Lung (tissue), 12 donors: ENCODE measurements around the gene MBD1. TPM values are rescaled to one million over a fixed set of nuclear protein-coding genes. Genes with fewer than 3 reads are reported as not detected.
"Not testable (repeated sequence)": the region's sequence is repeated elsewhere in the genome, so short reads cannot be mapped to it uniquely, and the experiment has no call there.

ENCODE experiments used
- ATAC-seq: fragments of 200-7000 bp; cut with Tn5 transposase; one replicate; pipeline ENCODE4 v1.9.1; 2020; ENCODE audit warnings: moderate number of reproducible peaks; ENCODE audit not compliant: insufficient read depth, low FRiP score
- DNase-seq, 3 donors: peaks; one replicate each; pipeline ENCODE4 v3.0.0-alpha.2; 2013 to 2017
- H3K27ac ChIP-seq, 2 donors: one replicate each; pipeline ENCODE4 v1.5.1; 2013; ENCODE audit warnings: mild to moderate bottlenecking in 2 of 2, moderate library complexity in 2 of 2, control low read depth in 1 of 2, inconsistent platforms in 1 of 2, low read depth in 1 of 2, low read length in 1 of 2
- H3K27me3 ChIP-seq, 3 donors: one replicate each; pipeline ENCODE4 v1.5.1; 2013; ENCODE audit warnings: low read length in 2 of 3; ENCODE audit not compliant: control insufficient read depth in 3 of 3, insufficient read depth in 3 of 3
- H3K36me3 ChIP-seq, 4 donors: one replicate each; pipeline ENCODE4 v1.5.1; 2013; ENCODE audit warnings: low read length in 4 of 4, mild to moderate bottlenecking in 1 of 4, moderate library complexity in 1 of 4; ENCODE audit not compliant: control insufficient read depth in 4 of 4, insufficient read depth in 4 of 4
- H3K4me1 ChIP-seq, 5 donors: one replicate each; pipeline ENCODE4 v1.5.1; 2013; ENCODE audit warnings: low read length in 5 of 5, mild to moderate bottlenecking in 2 of 5, moderate library complexity in 1 of 5; ENCODE audit not compliant: control insufficient read depth in 5 of 5, insufficient read depth in 5 of 5
- H3K4me3 ChIP-seq: one replicate; pipeline ENCODE4 v1.5.1; 2013; ENCODE audit warnings: mild to moderate bottlenecking, control low read depth, moderate library complexity
- H3K9ac ChIP-seq, 2 donors: one replicate each; pipeline ENCODE4 v1.5.1; 2013; ENCODE audit warnings: low read length in 2 of 2, control low read depth in 1 of 2; ENCODE audit not compliant: insufficient read depth in 1 of 2
- H3K9me3 ChIP-seq, 4 donors: one replicate each; pipeline ENCODE4 v1.5.1; 2013; ENCODE audit warnings: low read length in 3 of 4, mild to moderate bottlenecking in 1 of 4, moderate library complexity in 1 of 4; ENCODE audit not compliant: control insufficient read depth in 4 of 4, insufficient read depth in 3 of 4
- WGBS, 2 donors: extraction: QIAGEN DNeasy Blood & Tissue Kit; methylation state at CpG; one replicate each; pipeline ENCODE4 v1.1.7; 2013; 5-methylcytosine and 5-hydroxymethylcytosine counted together
- polyA plus RNA-seq, 2 donors: library from polyadenylated mRNA; stranded (reverse); fragments of 200-250 nt; gene quantifications; one replicate each; pipeline ENCODE4 v1.2.1, GENCODE V29; 2013
- total RNA-seq, 2 donors: library from RNA; depleted of rRNA in 1 of 2; stranded (reverse); fragments of >200 nt in 1 of 2; gene quantifications; one replicate each; pipeline ENCODE4 v1.2.1, GENCODE V29; 2014 to 2021
- TF ChIP-seq, protein P1 (sequence below): IDR thresholded peaks from 2 replicates; pipeline ENCODE4 v1.5.1; 2012; ENCODE audit warnings: mild to moderate bottlenecking; ENCODE audit errors: control extremely low read depth, extremely low read depth
- donor health status: control.
- donor health status: control.
- donor health status: Bipolar disorder and iron deficiency.
- donor health status: healthy.
- donor health status: DM: yes; HTN: yes; CAD: no.

Gene MBD1
- total and polyA plus RNA-seq, 4 donors, result 24.0 to 81.5 (median 59.1) TPM

DNA sequence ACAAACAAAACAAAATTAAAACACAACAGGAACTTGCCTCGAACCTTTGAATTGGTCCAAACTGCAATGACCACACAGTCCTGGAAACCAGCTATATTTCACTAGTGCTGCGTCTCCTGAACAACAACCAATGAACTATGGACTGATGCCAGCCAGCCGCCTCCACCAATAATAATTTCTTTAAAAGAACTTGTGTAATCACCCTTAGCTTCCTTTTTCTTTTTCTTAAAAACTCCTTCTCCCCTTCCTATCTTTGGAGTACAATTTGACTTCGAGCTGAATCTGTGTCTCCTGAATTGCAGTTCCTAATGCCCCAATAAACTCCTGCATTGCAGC, 7.8 kb upstream of the MBD1 start:
- no peak overlapping the region for H3K9ac ChIP-seq
- no peak overlapping the region for H3K27ac ChIP-seq
- TF ChIP-seq, protein P1, sequence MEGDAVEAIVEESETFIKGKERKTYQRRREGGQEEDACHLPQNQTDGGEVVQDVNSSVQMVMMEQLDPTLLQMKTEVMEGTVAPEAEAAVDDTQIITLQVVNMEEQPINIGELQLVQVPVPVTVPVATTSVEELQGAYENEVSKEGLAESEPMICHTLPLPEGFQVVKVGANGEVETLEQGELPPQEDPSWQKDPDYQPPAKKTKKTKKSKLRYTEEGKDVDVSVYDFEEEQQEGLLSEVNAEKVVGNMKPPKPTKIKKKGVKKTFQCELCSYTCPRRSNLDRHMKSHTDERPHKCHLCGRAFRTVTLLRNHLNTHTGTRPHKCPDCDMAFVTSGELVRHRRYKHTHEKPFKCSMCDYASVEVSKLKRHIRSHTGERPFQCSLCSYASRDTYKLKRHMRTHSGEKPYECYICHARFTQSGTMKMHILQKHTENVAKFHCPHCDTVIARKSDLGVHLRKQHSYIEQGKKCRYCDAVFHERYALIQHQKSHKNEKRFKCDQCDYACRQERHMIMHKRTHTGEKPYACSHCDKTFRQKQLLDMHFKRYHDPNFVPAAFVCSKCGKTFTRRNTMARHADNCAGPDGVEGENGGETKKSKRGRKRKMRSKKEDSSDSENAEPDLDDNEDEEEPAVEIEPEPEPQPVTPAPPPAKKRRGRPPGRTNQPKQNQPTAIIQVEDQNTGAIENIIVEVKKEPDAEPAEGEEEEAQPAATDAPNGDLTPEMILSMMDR, result no peak
- H3K4me1 ChIP-seq, result peaks cover 0 to 12% (median 0%) of the 10 kb centered on the region in 5 donors
- peaks cover 3 to 18% (median 4%) of the 10 kb centered on the region in 4 donors for H3K36me3 ChIP-seq
- ATAC-seq, result no peak
- H3K4me3 ChIP-seq, result no peak overlapping the region
- H3K27me3 ChIP-seq, result no peaks in the 10 kb centered on the region
- 38 to 70% methylated on average over 4 of the region's 4 CpGs for WGBS, 2 donors
- no peaks in the 10 kb centered on the region for H3K9me3 ChIP-seq
- DNase-seq, result no peak

DNA sequence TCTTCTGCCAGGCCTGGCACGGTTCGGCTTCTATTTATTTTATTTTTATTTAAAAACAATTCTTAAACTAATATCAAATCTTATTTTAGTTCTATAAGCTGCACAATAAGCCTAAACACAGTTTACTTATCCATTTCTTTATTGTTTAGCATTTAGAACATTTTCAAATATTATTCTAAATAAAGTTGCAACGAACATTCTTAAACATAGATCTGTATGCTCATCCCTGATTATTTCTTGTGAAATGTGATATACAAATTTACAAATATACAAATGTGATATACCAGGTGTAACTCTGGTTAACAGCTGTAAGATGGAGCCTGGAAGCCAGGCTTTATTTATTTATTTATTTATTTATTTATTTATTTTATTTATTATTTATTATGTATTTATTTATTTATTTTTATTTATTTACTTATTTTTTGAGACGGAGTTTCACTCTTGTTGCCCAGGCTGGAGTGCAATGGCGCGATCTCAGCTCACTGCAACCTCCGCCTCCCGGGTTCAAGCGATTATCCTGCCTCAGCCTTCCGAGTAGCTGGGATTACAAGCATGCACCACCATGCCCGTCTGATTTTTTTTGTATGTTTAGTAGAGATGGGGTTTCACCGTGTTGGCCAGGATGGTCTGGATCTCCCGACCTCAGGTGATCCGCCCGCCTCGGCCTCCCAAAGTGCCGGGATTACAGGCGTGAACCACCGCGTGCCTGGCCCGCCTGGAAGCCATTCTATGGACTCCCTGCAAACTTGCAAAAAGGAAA, 7.2 kb upstream of the MBD1 start:
- not testable (repeated sequence) for ATAC-seq, DNase-seq, H3K27me3 ChIP-seq, H3K9me3 ChIP-seq
- H3K4me3 ChIP-seq, result peak overlapping the region; percentile 66
- H3K4me1 ChIP-seq, result peaks cover 0 to 12% (median 0%) of the 10 kb centered on the region in 5 donors
- H3K27ac ChIP-seq, result peak overlapping the region; percentile 83 to 96
- peak overlapping the region in 1 of 2 donors; percentile 89 for H3K9ac ChIP-seq
- H3K36me3 ChIP-seq, result peaks cover 6 to 23% (median 7%) of the 10 kb centered on the region in 4 donors
- 78 to 79% methylated on average over 21 of the region's 21 CpGs for WGBS, 2 donors

DNA sequence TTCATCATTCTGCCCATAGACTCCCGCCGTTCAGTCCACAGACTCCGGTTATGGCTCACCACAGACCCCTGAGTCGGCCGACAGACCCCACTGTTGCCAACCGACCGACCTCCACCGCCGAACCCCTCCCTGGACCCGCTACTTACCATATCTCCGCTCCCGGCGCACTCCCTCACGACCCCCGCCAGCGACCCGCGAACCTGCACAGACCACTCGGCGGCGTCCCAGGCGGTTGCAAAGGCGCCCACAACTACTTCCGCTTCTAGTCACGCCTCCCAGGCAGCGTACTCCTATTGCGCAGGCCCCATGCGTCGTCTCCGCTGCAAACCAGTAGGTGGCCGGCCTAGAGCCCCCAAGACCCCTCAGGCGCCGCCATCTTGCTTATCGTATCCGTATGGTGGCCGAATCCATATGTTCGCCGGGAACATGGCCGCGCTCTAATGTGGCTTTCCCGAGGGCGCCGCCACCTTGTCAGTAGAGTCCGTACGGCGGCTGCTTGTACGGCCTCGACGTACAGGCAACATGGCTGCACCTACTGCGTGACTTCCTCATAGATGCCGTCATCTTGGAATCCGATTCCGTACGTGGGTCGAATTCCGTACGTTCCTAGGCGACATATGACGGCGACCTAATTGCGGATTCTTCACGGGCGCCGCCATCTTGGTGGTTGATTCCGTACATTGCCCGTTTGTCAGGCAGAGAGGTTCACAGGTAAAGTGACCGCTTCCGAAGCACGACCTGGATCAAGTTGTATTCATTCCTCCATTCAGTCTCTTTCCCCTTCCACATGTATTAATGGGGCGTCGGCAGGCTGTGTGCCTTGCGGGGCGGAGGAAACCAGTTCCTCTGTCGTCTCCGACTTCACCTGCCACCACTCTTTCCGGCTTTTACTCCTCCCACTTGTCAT, 6.4 kb upstream of the MBD1 start, which contains the start of gene CXXC1:
TSS of gene CXXC1 (minus strand) at position 252 of the 907 bp plus-strand sequence. CDS start at position 149, 103 bp downstream.
- peak within 1 kb of the TSS; percentile 83 to 96 for H3K27ac ChIP-seq
- H3K9me3 ChIP-seq, result no peaks in the 10 kb centered on the region
- H3K27me3 ChIP-seq, result no peaks in the 10 kb centered on the region
- TF ChIP-seq, protein P1, result peak; percentile 3
- peaks cover 7 to 31% (median 12%) of the 10 kb centered on the region in 4 donors for H3K36me3 ChIP-seq
- H3K4me3 ChIP-seq, result peak within 1 kb of the TSS; percentile 90
- peaks cover 0 to 12% (median 0%) of the 10 kb centered on the region in 5 donors for H3K4me1 ChIP-seq
- WGBS, 2 donors, result 0 to 1% methylated on average over 76 of the region's 76 CpGs
- peak; percentile 100 for DNase-seq
- H3K9ac ChIP-seq, result peak within 1 kb of the TSS; percentile 75 to 89
- ATAC-seq, result peak; percentile 96

DNA sequence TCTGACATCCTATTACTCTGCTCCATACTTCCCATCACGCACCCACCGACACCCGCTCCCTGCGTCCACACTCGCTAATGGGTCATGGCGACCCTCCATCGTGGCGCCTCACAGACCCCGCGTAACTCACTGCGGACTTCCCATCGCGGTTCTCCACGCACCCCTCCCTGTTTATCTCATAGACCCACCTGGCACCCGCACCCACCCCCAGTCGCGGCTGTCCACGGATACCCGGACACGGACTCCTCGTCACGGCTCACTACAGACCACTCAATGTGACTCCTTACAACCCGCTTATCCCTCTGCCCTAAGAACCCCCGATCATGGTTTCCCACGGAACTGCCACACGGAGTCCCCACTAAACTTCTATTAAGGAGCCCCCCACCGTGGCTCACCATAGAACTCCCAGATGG, 5.7 kb upstream of the MBD1 start:
- peak overlapping the region; percentile 90 for H3K4me3 ChIP-seq
- WGBS, 2 donors, result 0 to 2% methylated on average over 27 of the region's 27 CpGs
- no peaks in the 10 kb centered on the region for H3K27me3 ChIP-seq
- peak overlapping the region; percentile 79 to 96 for H3K27ac ChIP-seq
- H3K4me1 ChIP-seq, result peaks cover 0 to 13% (median 0%) of the 10 kb centered on the region in 5 donors
- peak overlapping the region; percentile 75 to 80 for H3K9ac ChIP-seq
- no peaks in the 10 kb centered on the region for H3K9me3 ChIP-seq
- DNase-seq, result no peak
- peaks cover 7 to 36% (median 15%) of the 10 kb centered on the region in 4 donors for H3K36me3 ChIP-seq
- TF ChIP-seq, protein P1, result no peak
- no peak for ATAC-seq
